Prostate gland (tissue), 2 donors: ENCODE data around the gene HELB.

Experiments used
- CTCF ChIP-seq, 4 experiments: fragments of 200-600 bp in 2 of 4; fragments of 450-650 bp in 2 of 4; sonication (generic) in 2 of 4; IDR thresholded peaks; 1 replicate in 3 of 4; 2 replicates in 1 of 4; pipeline ENCODE4 v1.5.1; 2016 to 2019; ENCODE audit warnings: antibody characterized with exemption in 4 of 4, mild to moderate bottlenecking in 2 of 4, moderate library complexity in 2 of 4
- POLR2A ChIP-seq: fragments of 450-650 bp; IDR thresholded peaks from one replicate; pipeline ENCODE4 v1.6.1; 2016; ENCODE audit warnings: antibody characterized with exemption, mild to moderate bottlenecking
- POLR2AphosphoS5 ChIP-seq: sonication (generic); formaldehyde crosslinking; IDR thresholded peaks from one replicate; pipeline ENCODE4 v1.6.1; 2017; ENCODE audit warnings: antibody characterized with exemption

GRCh38 chr12:66335746-66336145 lies 33.5 kb downstream of the HELB start:
- no peak for TF ChIP-seq CTCF (IDR thresholded peaks at IDR 0.05)
- no peak for TF ChIP-seq POLR2AphosphoS5
- TF ChIP-seq POLR2A = no peak
